Stimulated activated CD8-positive, alpha-beta memory T cell treated with anti-CD3 and anti-CD28 coated beads, Interleukin-15, amount 100 ng/mL, for 1 hour (primary cell): ENCODE results near the gene MGST2.
"Not testable (repeated sequence)": the region's sequence is repeated elsewhere in the genome, so short reads cannot be mapped to it uniquely, and the experiment has no call there.

Experiments used
- DNase-seq: peaks from one replicate; pipeline ENCODE4 v3.0.0-alpha.2; 2020; ENCODE audit warnings: low read depth

The MGST2 gene

GRCh38 chr4:139665690-139666529 lies at the start of gene MGST2:
TSS of gene MGST2 (plus strand) at chr4:139665819. CDS start at chr4:139666020, 201 bp downstream.
- no peak for DNase-seq

- DNase-seq: no peak
These were observed 47.7 kb upstream of the MGST2 start for GRCh38 chr4:139617702-139618490.

- DNase-seq: no peak
These were observed 46.0 kb upstream of the MGST2 start for GRCh38 chr4:139619644-139620043.

GRCh38 chr4:139622901-139623381 lies 42.7 kb upstream of the MGST2 start:
- DNase-seq: no peak

- DNase-seq: no peak
These were observed 41.1 kb upstream of the MGST2 start for GRCh38 chr4:139624441-139625092.

- DNase-seq: no peak
These were observed 40.5 kb upstream of the MGST2 start for GRCh38 chr4:139625093-139625455.

- DNase-seq: no peak
These were observed 40.1 kb upstream of the MGST2 start for GRCh38 chr4:139625482-139625881.

DNA sequence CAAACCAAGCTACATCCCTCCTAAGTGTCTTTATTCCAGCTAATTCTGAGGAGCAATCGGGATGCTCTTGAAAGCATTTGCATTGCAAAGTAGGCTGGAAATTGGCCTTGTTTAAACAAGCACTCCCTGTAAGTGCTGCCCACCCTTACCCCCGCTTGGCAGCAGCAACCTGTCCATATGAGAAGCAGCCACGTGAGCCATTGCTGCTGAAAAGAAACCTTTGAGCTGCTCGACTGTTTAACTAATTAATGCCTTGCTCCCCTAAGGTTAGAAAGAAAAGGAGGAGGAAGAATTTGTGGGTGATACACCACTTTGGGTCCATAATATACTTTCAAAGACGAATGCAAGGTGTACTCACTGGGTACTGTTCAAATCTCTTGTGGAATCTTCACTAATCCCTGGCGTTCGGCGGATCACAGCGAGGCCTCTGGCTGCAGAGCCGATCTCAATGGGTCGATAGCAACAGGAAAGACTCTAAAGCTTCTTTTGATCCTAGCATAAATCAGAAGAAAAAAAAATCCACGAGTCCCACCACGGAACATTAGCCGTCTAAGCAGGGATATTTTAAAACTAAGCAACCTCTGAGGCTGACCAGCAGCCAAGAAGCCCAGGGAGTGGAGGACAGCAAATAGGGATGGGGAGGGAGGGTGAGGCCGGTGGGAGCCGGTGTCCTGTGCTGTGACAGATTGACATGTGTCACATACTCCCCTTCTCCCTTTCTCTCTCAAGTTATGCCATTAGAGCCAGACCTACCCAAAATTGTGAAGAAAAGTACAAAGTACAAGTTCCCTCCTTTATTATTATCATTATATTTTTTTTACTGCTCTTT lies 37.2 kb upstream of the MGST2 start:
- no peak for DNase-seq

DNA sequence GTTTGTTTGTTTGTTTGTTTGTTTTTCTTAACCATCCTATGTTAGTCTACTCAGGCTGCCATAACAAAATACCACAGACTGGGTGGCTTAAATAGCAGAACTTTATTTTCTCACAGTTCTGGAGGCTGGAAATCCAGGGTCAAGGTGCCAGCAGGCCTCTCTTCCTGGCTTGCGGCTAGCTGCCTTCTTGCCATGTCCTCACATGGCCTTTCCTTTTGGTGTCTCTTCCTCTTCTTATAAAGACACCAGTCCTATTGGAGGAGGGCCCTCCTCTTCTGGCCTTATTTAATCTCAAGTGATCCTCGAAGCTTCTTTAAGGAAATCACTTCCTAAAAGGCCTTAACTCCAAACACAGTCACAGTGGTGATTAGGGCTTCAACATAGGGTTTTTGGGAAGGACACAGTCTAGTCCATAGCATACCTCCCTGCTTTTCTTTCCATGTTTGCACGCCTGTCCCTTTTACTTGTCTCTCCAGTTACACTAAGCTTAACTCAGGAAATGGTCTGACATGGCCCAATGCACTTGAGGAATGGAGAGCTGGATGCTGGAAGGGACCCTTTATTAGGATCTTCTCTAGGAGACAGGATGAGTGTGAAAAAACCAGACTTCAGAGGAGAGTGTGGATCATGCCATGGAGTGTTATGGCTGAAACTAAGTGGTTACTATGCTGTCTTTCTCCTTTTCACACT lies 36.0 kb upstream of the MGST2 start:
- DNase-seq: no peak

DNA sequence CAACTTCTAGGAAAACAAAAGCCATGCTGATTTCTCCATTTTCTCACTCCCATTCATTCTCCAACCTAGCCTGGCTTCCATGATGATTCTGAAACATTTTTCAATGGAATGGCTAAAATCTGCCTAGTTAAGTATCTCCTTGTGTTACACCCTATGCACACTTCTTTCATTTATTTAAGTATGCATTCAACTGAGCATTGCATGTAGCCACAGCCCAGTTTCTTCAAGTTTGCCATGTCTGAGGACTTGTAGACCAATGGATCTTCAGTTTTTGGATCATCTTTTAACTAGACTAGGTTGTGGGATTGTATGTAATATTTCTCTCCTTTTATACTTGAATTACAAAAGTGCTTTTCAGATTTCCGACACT lies 35.5 kb upstream of the MGST2 start:
- DNase-seq: no peak

GRCh38 chr4:139630991-139631390 lies 34.6 kb upstream of the MGST2 start:
- no peak for DNase-seq

- no peak for DNase-seq
These were observed 33.8 kb upstream of the MGST2 start for GRCh38 chr4:139631791-139632190.

DNA sequence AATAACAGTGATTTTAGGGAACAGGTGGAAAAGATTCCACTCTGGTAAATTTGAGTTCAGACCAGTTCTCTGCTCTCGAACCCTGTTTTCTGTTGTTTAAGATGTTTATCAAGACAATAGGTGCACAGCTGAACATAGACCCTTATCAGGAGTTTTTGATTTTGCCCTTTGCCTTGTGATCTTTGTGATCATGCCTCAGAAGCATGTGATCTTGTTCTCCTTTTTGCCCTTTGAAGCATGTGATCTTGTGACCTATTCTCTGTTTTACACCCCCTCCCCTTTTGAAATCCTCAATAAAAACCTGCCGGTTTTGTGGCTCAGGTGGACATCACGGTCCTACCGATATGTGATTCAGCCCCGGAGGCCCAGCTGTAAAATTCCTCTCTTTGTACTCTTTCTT lies 32.9 kb upstream of the MGST2 start:
- DNase-seq: not testable (repeated sequence)

- no peak for DNase-seq
These were observed 32.4 kb upstream of the MGST2 start for GRCh38 chr4:139633195-139633594.

DNA sequence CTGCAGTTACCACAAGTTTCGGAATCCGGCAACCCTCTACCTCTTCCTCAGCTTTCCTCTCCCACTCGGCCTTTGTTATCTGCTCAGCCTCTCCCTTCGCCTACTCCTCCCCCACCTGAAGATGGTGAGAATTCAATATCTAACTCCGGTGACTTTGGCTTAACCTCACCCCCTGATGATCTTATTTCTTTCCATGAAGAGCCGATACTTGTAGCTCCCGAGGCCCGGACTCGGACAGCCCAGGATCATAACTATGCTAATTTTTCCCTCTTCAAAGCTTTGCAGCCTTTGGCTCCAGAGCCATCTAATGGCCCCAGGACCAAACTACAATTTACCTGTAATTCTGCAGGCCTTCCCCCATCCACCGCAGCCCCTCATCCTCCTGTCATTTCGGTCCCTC lies 32.0 kb upstream of the MGST2 start:
- no peak for DNase-seq

DNA sequence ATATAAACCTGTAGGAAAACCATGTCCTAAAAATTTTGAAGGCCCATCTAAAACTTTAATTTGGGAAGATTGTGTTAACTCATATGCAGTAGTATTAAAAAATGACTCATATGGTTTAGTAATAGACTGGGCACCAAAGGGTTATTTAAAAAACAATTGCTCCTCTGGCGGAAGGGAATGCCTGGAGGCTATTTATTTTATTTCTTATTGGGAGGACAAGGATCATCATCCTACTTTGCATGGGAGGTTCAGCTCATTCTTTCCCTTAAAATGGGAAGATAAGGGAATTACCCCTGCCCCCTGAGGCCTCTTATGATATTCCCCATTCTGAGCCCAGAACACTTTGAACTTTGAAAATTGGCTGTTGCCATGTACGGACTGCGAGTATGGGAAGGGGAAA lies 29.7 kb upstream of the MGST2 start:
- no peak for DNase-seq

- DNase-seq: not testable (repeated sequence)
These were observed 27.3 kb upstream of the MGST2 start for GRCh38 chr4:139638306-139638705.

- DNase-seq: no peak
These were observed 26.0 kb upstream of the MGST2 start for GRCh38 chr4:139639654-139640053.

- no peak for DNase-seq
These were observed 24.4 kb upstream of the MGST2 start for GRCh38 chr4:139641218-139641617.

- DNase-seq: no peak
These were observed 23.3 kb upstream of the MGST2 start for GRCh38 chr4:139642364-139642763.
